ENCODE data around the gene ISL1.

DNA sequence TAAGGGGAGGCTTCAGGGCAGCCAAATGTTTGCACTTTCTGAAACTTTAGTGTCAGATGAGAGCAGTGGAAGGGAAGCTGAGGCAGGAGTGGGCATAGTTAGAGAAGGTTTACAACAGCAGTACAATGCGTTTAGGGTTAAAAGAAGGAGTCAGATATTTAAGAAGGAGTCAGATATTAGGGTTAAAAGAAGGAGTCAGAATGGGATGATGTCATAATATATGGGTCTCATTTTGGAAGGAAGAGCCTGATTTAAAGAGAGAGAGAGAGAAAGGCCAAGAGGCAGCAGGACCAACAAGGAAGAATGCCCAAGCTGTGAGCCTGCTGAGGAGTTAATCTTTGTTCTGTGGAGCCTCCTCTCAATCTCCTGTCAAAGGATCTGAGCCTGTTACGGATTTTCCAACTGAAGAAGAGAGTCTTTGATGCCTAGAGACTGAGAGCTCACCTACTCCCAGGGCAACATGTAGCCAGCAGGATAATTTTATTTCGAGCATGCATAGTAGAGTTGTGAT is 9.5 kb downstream of the ISL1 start:
- TF ChIP-seq, protein P1, sequence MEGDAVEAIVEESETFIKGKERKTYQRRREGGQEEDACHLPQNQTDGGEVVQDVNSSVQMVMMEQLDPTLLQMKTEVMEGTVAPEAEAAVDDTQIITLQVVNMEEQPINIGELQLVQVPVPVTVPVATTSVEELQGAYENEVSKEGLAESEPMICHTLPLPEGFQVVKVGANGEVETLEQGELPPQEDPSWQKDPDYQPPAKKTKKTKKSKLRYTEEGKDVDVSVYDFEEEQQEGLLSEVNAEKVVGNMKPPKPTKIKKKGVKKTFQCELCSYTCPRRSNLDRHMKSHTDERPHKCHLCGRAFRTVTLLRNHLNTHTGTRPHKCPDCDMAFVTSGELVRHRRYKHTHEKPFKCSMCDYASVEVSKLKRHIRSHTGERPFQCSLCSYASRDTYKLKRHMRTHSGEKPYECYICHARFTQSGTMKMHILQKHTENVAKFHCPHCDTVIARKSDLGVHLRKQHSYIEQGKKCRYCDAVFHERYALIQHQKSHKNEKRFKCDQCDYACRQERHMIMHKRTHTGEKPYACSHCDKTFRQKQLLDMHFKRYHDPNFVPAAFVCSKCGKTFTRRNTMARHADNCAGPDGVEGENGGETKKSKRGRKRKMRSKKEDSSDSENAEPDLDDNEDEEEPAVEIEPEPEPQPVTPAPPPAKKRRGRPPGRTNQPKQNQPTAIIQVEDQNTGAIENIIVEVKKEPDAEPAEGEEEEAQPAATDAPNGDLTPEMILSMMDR (conservative IDR thresholded peaks at IDR 0.05; ENCODE audit: low read length): no peak
- TF ChIP-seq EZH2phosphoT487 (IDR thresholded peaks at IDR 0.05; ENCODE audit: borderline replicate concordance, low read depth, low read length): no peak

Measured in OCI-LY7 (cell line).